ENCODE measurements around the gene GLDN.

GLDN gene

DNA sequence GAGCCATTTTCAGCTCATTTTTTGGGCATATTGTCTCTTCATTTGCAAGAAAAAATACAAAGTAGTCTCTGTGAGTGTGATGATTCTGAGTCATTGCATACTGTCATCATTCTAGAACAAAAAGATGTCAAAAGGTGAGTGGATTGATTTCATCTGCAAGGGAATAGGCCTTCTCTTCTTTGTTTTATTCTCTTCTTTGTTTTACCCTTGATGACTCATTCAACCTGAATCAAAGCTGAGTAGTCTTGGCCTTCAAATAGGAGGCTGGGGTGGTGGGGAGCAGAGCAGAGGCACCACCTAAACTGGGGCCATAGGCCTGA is 28.4 kb upstream of the GLDN start:
- H3K9me3 ChIP-seq (ENCODE audit: control insufficient read depth in 2 of 2, low read length in 2 of 2) = no peaks in the 10 kb centered on the region
- no peak overlapping the region for H3K9ac ChIP-seq (ENCODE audit: low read length in 2 of 2)
- no peak overlapping the region for H3K27ac ChIP-seq (ENCODE audit: low read length)
- H3K4me3 ChIP-seq (ENCODE audit: low read length in 2 of 2) = no peak overlapping the region
- H3K4me1 ChIP-seq (ENCODE audit: control insufficient read depth, insufficient read depth, low read length) = peaks cover 4% of the 10 kb centered on the region
- H3K36me3 ChIP-seq (ENCODE audit: control insufficient read depth in 2 of 2, insufficient read depth in 2 of 2, low read length in 2 of 2) = no peaks in the 10 kb centered on the region
- H3K27me3 ChIP-seq (ENCODE audit: control insufficient read depth in 1 of 2, insufficient read depth in 2 of 2, low read length in 2 of 2) = no peaks in the 10 kb centered on the region

DNA sequence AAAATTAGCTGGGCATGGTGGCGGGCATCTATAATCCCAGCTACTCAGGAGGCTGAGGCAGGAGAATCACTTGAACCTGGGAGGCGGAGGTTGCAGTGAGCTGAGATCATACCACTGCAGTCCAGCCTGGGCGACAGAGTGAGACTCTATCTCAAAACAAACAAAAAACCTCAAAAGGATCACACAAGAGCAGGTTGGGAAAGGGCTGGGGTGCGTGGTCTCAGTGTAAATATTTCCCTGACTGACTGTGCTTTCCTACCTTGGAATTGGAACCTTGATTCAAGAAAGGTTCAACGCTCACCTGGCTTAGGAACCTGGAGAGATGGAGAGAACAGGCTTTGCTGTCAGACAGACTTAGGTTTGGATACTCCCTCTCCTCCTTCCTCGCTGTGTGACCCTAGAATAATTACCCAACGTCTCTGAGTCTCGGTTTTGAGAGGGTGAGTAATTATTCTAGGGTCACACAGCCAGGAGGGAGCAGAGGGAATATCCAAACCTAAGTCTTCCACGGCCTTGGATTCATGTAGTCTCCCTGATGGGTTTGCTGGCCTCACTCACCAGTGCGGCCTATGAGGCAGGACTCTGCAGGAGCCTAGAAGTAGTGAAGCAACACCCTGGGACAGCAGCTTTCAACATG is 27.7 kb upstream of the GLDN start:
- Histone ChIP-seq H3K4me3 (ENCODE audit: low read length in 2 of 2) (no peak overlapping the region), H3K36me3 (ENCODE audit: control insufficient read depth in 2 of 2, insufficient read depth in 2 of 2, low read length in 2 of 2) (no peaks in the 10 kb centered on the region), H3K27me3 (ENCODE audit: control insufficient read depth in 1 of 2, insufficient read depth in 2 of 2, low read length in 2 of 2) (no peaks in the 10 kb centered on the region)

DNA sequence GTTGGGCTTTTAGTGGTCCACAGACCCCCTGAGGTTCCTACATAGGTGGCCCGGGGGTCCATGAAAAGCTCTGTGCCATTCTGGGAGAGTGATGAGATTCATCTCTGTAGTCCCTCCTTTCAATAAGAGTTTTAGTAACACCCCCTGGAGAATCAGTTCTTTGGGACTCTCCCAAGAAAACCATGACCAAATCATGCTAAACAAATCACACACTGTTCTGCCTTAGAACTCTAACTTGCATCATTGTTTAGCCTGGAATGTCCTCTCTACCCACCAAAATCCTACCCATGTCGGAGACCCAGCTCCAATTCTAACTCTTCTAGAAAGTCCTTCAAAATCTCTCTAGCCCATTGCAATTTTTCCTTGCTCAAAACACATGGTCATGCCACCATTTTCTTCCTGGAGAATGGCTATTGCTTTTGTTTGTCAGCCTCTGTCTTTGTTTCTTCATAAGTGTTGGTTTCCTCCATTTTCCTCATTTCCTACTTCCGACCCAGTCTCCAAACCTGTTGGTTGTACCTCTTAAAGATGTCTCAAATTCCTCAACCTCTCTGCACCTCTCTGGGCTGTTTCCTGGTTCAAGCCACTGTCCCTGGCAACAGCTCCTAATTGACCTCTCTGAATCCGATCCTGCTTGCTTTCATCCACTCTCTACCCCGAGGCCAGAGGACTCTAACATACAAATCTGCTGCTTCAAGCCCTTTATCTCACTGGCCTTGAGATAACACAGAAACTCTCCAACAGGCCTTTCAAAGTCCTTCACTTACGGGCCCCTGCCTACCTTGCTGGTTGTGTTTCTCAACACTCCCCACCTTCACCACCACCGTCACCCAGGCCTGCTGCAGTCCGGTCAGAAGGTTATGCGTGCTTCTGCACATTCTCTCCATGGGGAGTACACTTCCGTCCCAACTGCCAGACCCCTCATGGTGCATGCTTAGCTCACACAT is 26.8 kb upstream of the GLDN start:
- H3K9me3 ChIP-seq (ENCODE audit: control insufficient read depth in 2 of 2, low read length in 2 of 2) = no peaks in the 10 kb centered on the region
- no peak overlapping the region for H3K4me3 ChIP-seq (ENCODE audit: low read length in 2 of 2)
- H3K4me1 ChIP-seq (ENCODE audit: control insufficient read depth, insufficient read depth, low read length) = peaks cover 4% of the 10 kb centered on the region
- H3K36me3 ChIP-seq (ENCODE audit: control insufficient read depth in 2 of 2, insufficient read depth in 2 of 2, low read length in 2 of 2) = no peaks in the 10 kb centered on the region
- H3K27ac ChIP-seq (ENCODE audit: low read length) = no peak overlapping the region
- H3K9ac ChIP-seq (ENCODE audit: low read length in 2 of 2) = no peak overlapping the region
- no peaks in the 10 kb centered on the region for H3K27me3 ChIP-seq (ENCODE audit: control insufficient read depth in 1 of 2, insufficient read depth in 2 of 2, low read length in 2 of 2)

More for the DNA sequence above, 27.7 kb upstream of the GLDN start:
- H3K9me3 ChIP-seq (ENCODE audit: control insufficient read depth in 2 of 2, low read length in 2 of 2) = no peaks in the 10 kb centered on the region
- H3K27ac ChIP-seq (ENCODE audit: low read length) = no peak overlapping the region
- H3K4me1 ChIP-seq (ENCODE audit: control insufficient read depth, insufficient read depth, low read length) = peaks cover 4% of the 10 kb centered on the region
- no peak overlapping the region for H3K9ac ChIP-seq (ENCODE audit: low read length in 2 of 2)

DNA sequence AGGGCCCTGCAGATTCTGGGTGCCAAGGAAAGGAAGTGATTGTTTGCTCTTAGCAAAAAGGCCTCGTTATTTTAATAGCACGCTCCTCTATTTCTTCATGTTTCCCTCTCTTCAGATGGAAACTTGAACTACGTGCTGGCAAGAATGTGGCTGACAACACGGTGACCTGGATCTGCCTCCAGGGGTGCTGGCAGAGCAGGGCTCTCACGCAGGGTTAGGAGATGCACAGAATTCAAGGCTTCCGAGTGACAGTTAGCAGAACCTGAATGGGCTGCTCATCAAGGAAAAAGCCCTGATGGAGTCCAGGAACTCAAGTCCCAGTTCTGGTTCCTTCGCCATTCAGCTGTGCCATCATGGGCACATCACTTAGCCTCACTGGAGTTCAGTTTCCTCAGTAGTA is 25.7 kb upstream of the GLDN start:
- no peaks in the 10 kb centered on the region for H3K27me3 ChIP-seq (ENCODE audit: control insufficient read depth in 1 of 2, insufficient read depth in 2 of 2, low read length in 2 of 2)
- no peak overlapping the region for H3K27ac ChIP-seq (ENCODE audit: low read length)
- no peak overlapping the region for H3K4me3 ChIP-seq (ENCODE audit: low read length in 2 of 2)
- H3K9me3 ChIP-seq (ENCODE audit: control insufficient read depth in 2 of 2, low read length in 2 of 2) = no peaks in the 10 kb centered on the region
- H3K4me1 ChIP-seq (ENCODE audit: control insufficient read depth, insufficient read depth, low read length) = peaks cover 4% of the 10 kb centered on the region
- no peak overlapping the region for H3K9ac ChIP-seq (ENCODE audit: low read length in 2 of 2)
- no peaks in the 10 kb centered on the region for H3K36me3 ChIP-seq (ENCODE audit: control insufficient read depth in 2 of 2, insufficient read depth in 2 of 2, low read length in 2 of 2)

DNA sequence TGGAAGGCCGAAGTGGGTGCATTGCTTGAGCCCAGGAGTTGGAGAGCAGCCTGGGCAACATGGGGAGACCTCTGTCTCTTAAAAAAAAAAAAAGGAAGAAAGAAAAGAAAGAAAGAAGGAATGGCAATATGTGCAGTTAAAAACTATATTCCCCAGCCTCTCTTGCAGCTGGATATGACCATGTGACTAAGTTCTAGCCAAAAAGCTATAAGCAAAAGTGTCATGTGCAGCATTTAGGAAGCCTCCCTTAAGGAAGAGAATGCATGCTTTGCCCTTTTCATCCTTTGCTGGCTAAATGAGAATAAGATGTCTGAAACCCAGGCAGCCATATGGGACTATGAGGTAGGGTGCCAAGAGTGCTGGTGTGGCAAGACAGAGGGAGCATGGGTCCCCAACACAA is 24.8 kb upstream of the GLDN start:
- Histone ChIP-seq H3K27ac (ENCODE audit: low read length) (no peak overlapping the region), H3K36me3 (ENCODE audit: control insufficient read depth in 2 of 2, insufficient read depth in 2 of 2, low read length in 2 of 2) (no peaks in the 10 kb centered on the region), H3K4me1 (ENCODE audit: control insufficient read depth, insufficient read depth, low read length) (peaks cover 4% of the 10 kb centered on the region), H3K9ac (ENCODE audit: low read length in 2 of 2) (no peak overlapping the region), H3K27me3 (ENCODE audit: control insufficient read depth in 1 of 2, insufficient read depth in 2 of 2, low read length in 2 of 2) (no peaks in the 10 kb centered on the region), H3K4me3 (ENCODE audit: low read length in 2 of 2) (no peak overlapping the region), H3K9me3 (ENCODE audit: control insufficient read depth in 2 of 2, low read length in 2 of 2) (no peaks in the 10 kb centered on the region)

DNA sequence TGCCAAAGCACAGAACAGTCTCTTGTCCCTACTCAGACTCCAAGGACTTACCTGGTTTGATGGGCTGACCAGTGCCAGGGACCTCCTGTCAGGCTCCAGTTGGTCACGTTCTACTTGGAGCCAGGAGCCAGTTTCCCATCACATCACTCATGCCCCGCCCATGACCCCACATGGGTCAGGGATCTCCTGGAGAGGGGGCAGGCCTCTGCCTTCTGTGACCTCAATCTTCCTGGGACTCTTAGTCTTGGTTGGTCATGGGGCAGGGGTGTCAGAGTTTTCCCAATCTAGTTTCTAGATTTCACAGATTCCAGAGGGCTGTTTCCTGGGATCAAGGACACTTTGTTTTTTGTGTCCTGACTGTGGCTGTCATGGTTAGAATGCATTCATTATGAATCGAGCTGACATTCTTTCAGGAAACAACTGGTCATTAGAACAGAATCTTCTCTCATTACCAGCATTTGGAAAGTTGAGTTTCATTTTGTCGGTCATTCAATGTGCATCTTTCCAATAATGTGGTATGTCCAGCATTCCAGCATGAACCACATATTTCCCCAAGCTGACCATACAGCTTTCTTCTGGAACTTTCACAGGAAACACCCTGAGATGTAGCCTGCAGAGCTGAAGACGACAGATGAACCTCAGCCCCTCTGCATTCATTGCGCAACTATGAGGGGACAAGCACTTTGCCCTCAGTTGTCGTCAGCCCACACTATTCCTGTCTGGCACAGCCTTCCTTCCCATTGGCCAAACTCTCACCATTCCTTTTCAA is 22.9 kb upstream of the GLDN start:
- H3K4me3 ChIP-seq (ENCODE audit: low read length in 2 of 2) = no peak overlapping the region
- peaks cover 10% of the 10 kb centered on the region for H3K4me1 ChIP-seq (ENCODE audit: control insufficient read depth, insufficient read depth, low read length)
- H3K27me3 ChIP-seq (ENCODE audit: control insufficient read depth in 1 of 2, insufficient read depth in 2 of 2, low read length in 2 of 2) = no peaks in the 10 kb centered on the region
- no peaks in the 10 kb centered on the region for H3K36me3 ChIP-seq (ENCODE audit: control insufficient read depth in 2 of 2, insufficient read depth in 2 of 2, low read length in 2 of 2)
- H3K9me3 ChIP-seq (ENCODE audit: control insufficient read depth in 2 of 2, low read length in 2 of 2) = no peaks in the 10 kb centered on the region
- H3K9ac ChIP-seq (ENCODE audit: low read length in 2 of 2) = no peak overlapping the region
- H3K27ac ChIP-seq (ENCODE audit: low read length) = no peak overlapping the region

DNA sequence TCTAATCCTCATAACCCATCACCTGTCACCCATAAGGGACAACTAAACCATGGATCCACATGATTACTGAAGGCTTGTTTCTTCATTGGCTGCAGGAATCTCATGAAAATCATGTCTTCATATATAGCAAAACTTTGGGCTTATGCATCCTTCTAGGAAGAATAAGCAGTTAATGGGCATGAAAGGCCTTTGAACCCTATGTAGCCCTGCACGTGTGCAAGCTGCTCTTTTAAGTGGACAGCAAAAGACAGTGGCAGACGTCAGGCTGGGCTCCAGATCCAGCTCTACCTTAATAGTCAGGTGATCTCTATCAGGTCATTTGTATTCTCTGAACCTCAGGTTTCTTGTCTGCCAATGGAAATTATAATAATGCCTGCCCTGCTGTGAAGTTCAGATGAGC is 21.9 kb upstream of the GLDN start:
- H3K36me3 ChIP-seq (ENCODE audit: control insufficient read depth in 2 of 2, insufficient read depth in 2 of 2, low read length in 2 of 2) = no peaks in the 10 kb centered on the region
- H3K4me3 ChIP-seq (ENCODE audit: low read length in 2 of 2) = no peak overlapping the region
- peaks cover 10% of the 10 kb centered on the region for H3K4me1 ChIP-seq (ENCODE audit: control insufficient read depth, insufficient read depth, low read length)
- H3K27ac ChIP-seq (ENCODE audit: low read length) = no peak overlapping the region
- no peaks in the 10 kb centered on the region for H3K9me3 ChIP-seq (ENCODE audit: control insufficient read depth in 2 of 2, low read length in 2 of 2)
- no peaks in the 10 kb centered on the region for H3K27me3 ChIP-seq (ENCODE audit: control insufficient read depth in 1 of 2, insufficient read depth in 2 of 2, low read length in 2 of 2)
- H3K9ac ChIP-seq (ENCODE audit: low read length in 2 of 2) = no peak overlapping the region

DNA sequence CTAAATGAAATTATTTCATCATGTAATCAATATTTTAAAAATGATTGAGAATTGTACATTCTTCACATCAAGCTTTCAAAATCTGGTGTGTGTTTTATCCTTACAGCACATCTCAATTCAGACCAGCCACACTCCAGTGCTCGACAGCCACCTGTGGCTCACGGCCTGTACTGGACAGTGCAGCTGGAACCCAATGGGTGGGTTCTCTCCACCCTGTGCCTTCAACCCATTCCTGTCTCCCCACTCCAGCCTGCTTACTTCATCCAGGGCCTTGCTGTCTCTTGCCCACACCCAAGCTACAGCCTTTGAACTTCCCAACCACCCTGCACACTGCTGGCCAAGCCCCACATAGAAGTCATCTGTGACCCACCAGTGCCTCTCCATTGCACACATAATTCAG is 20.6 kb upstream of the GLDN start:
- Histone ChIP-seq H3K9ac (ENCODE audit: low read length in 2 of 2) (no peak overlapping the region), H3K4me3 (ENCODE audit: low read length in 2 of 2) (no peak overlapping the region), H3K27ac (ENCODE audit: low read length) (no peak overlapping the region), H3K9me3 (ENCODE audit: control insufficient read depth in 2 of 2, low read length in 2 of 2) (no peaks in the 10 kb centered on the region), H3K4me1 (ENCODE audit: control insufficient read depth, insufficient read depth, low read length) (peaks cover 10% of the 10 kb centered on the region), H3K27me3 (ENCODE audit: control insufficient read depth in 1 of 2, insufficient read depth in 2 of 2, low read length in 2 of 2) (no peaks in the 10 kb centered on the region), H3K36me3 (ENCODE audit: control insufficient read depth in 2 of 2, insufficient read depth in 2 of 2, low read length in 2 of 2) (no peaks in the 10 kb centered on the region)

DNA sequence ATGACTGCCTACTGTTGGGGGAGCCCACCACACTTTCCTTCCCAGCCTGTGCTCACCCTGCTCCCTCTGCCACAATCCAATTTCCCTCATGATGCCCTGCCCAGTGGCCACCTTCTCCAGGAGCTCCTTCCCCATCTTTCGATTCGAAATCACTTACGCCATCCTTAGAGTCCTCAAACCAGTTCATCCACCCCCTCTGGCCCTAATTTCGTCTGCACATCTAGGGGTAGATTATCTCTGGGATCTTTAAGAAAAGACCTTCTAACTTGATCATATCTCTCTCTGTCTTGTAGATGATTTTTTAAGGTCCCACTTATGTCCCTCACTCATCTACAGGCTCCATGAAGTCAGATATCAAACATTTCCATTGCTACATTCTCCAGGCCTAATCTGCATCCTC is 20.1 kb upstream of the GLDN start:
- no peak overlapping the region for H3K27ac ChIP-seq (ENCODE audit: low read length)
- peaks cover 10% of the 10 kb centered on the region for H3K4me1 ChIP-seq (ENCODE audit: control insufficient read depth, insufficient read depth, low read length)
- H3K36me3 ChIP-seq (ENCODE audit: control insufficient read depth in 2 of 2, insufficient read depth in 2 of 2, low read length in 2 of 2) = no peaks in the 10 kb centered on the region
- H3K4me3 ChIP-seq (ENCODE audit: low read length in 2 of 2) = no peak overlapping the region
- H3K9ac ChIP-seq (ENCODE audit: low read length in 2 of 2) = no peak overlapping the region
- H3K27me3 ChIP-seq (ENCODE audit: control insufficient read depth in 1 of 2, insufficient read depth in 2 of 2, low read length in 2 of 2) = no peaks in the 10 kb centered on the region
- H3K9me3 ChIP-seq (ENCODE audit: control insufficient read depth in 2 of 2, low read length in 2 of 2) = no peaks in the 10 kb centered on the region

DNA sequence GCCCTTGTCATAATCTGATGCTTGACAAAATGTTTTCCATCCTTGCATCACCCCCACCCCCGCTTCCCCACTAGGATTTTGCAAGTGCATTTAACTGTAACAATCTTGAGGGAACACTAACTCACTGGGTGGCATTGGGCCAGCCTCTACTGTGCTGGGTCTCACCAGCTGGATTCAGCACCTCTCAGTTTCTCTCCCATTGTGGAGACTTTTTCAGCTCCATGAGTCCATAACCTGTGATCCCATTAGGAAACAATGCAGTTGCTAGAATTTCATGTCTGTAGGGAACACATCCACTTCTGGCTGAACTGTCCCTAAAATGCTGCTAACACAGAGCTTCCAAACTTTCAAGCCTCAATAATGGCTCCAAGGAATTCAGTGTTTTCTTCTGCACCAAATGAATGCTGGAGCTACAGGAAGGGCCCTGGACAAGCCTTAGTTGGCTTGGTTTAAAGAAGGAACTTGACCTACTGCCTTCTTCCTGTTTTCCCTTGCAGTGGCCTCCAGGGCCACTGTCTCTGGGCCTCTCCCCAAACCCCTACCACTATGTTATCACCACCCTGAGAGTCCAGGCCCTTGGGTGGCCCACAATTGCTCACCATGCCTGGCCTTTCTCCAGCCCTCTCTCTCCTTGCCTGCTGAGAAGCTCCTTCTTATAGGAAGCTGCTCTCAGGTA is 18.7 kb upstream of the GLDN start:
- Histone ChIP-seq H3K4me1 (ENCODE audit: control insufficient read depth, insufficient read depth, low read length) (peaks cover 10% of the 10 kb centered on the region), H3K27ac (ENCODE audit: low read length) (no peak overlapping the region), H3K9me3 (ENCODE audit: control insufficient read depth in 2 of 2, low read length in 2 of 2) (no peaks in the 10 kb centered on the region), H3K4me3 (ENCODE audit: low read length in 2 of 2) (no peak overlapping the region), H3K9ac (ENCODE audit: low read length in 2 of 2) (no peak overlapping the region), H3K27me3 (ENCODE audit: control insufficient read depth in 1 of 2, insufficient read depth in 2 of 2, low read length in 2 of 2) (no peaks in the 10 kb centered on the region), H3K36me3 (ENCODE audit: control insufficient read depth in 2 of 2, insufficient read depth in 2 of 2, low read length in 2 of 2) (no peaks in the 10 kb centered on the region)
